SK-N-SH (cell line): Measurements from ENCODE around the gene PPY. TPM values are rescaled to one million over a fixed set of nuclear protein-coding genes. Genes with fewer than 3 reads are reported as not detected.
A peak's percentile ranks its signal among the peaks of the same experiment; 100 is the strongest.

ENCODE experiments used
- CTCF ChIA-PET: fragments of 300-600, 350-600 bp; formaldehyde crosslinking; extraction: SDS; loops from one replicate; lab custom pipeline; 2021; lab: Yijun Ruan, JAX
- POLR2A ChIA-PET: fragments of 350-600 bp; sonication (Branson Sonifier 250); formaldehyde crosslinking; extraction: SDS; loops from one replicate; lab custom pipeline; 2020; ENCODE audit warnings: antibody characterized with exemption, inconsistent platforms; lab: Yijun Ruan, JAX
- DNase-seq: peaks from one replicate; pipeline ENCODE4 v3.0.0; 2012
- H2AFZ ChIP-seq: fragments of 200-600 bp; sonication (generic); 2 replicates; pipeline ENCODE4 v1.8.1; 2016; ENCODE audit warnings: antibody characterized with exemption, mild to moderate bottlenecking, low read depth
- H3F3A ChIP-seq: fragments of 200-600 bp; sonication (generic); replicated peaks from 2 replicates; pipeline ENCODE3; 2016; ENCODE audit warnings: antibody characterized with exemption, mild to moderate bottlenecking; ENCODE audit not compliant: insufficient read depth
- H3K27ac ChIP-seq, 2 experiments: fragments of 200-500 bp in 1 of 2; fragments of 200-600 bp in 1 of 2; sonication (Bioruptor generic) in 1 of 2; sonication (generic), shearing (Covaris generic) in 1 of 2; 2 replicates each; pipeline versions ENCODE4 v1.5.1 to v1.6.1; 2014 to 2016; ENCODE audit warnings: low read depth in 2 of 2, inconsistent platforms in 1 of 2, low read length in 1 of 2, mild to moderate bottlenecking in 1 of 2, mixed read lengths in 1 of 2
- H3K27me3 ChIP-seq: fragments of 200-600 bp; sonication (generic), shearing (Covaris generic); 2 replicates; pipeline ENCODE4 v1.6.1; 2016; ENCODE audit warnings: mixed run types; ENCODE audit not compliant: insufficient read depth
- H3K36me3 ChIP-seq, 2 experiments: fragments of 200-500 bp in 1 of 2; fragments of 200-600 bp in 1 of 2; sonication (Bioruptor generic) in 1 of 2; sonication (generic) in 1 of 2; replicated peaks in 1 of 2; 2 replicates each; pipeline versions ENCODE3 to v1.5.1; 2014 to 2016; ENCODE audit warnings: low read length in 1 of 2, mild to moderate bottlenecking in 1 of 2; ENCODE audit not compliant: insufficient read depth in 2 of 2, control insufficient read depth in 1 of 2
- H3K4me1 ChIP-seq, 2 experiments: fragments of 200-500 bp in 1 of 2; fragments of 200-600 bp in 1 of 2; sonication (Bioruptor generic) in 1 of 2; sonication (generic), shearing (Covaris generic) in 1 of 2; 2 replicates each; pipeline versions ENCODE4 v1.5.1 to v1.6.1; 2014 to 2016; ENCODE audit warnings: low read depth in 1 of 2, low read length in 1 of 2, mixed run types in 1 of 2; ENCODE audit not compliant: insufficient read depth in 2 of 2, control insufficient read depth in 1 of 2
- H3K4me2 ChIP-seq: fragments of 200-600 bp; sonication (generic), shearing (Covaris generic); 2 replicates; pipeline ENCODE4 v1.6.1; 2017; ENCODE audit warnings: mixed run types
- H3K4me3 ChIP-seq, 2 experiments: fragments of 200-500 bp in 1 of 2; fragments of 200-600 bp in 1 of 2; sonication (Bioruptor generic) in 1 of 2; sonication (generic), shearing (Covaris generic) in 1 of 2; 2 replicates each; pipeline versions ENCODE4 v1.5.1 to v1.8.1; 2014 to 2016; ENCODE audit warnings: low read depth in 2 of 2, inconsistent platforms in 1 of 2, low read length in 1 of 2, mild to moderate bottlenecking in 1 of 2, mixed read lengths in 1 of 2, moderate library complexity in 1 of 2
- H3K79me2 ChIP-seq: fragments of 200-600 bp; sonication (generic); 2 replicates; pipeline ENCODE4 v1.8.1; 2017; ENCODE audit warnings: mild to moderate bottlenecking; ENCODE audit not compliant: insufficient read depth
- H3K9ac ChIP-seq: fragments of 200-600 bp; sonication (generic); 2 replicates; pipeline ENCODE4 v1.6.1; 2017; ENCODE audit warnings: mixed run types
- H3K9me2 ChIP-seq: fragments of 200-600 bp; sonication (generic); 2 replicates; pipeline ENCODE4 v1.6.1; 2017; ENCODE audit warnings: mixed run types
- H3K9me3 ChIP-seq: fragments of 200-600 bp; sonication (generic); 2 replicates; pipeline ENCODE4 v1.6.1; 2017; ENCODE audit warnings: mixed run types, mild to moderate bottlenecking, moderate library complexity
- H4K20me1 ChIP-seq: fragments of 200-600 bp; sonication (generic); 2 replicates; pipeline ENCODE4 v1.6.1; 2017; ENCODE audit warnings: mild to moderate bottlenecking, mixed run types; ENCODE audit not compliant: insufficient read depth
- CTCF ChIP-seq: fragments of 200-600 bp; sonication (generic); IDR thresholded peaks from 2 replicates; pipeline ENCODE4 v1.6.1; 2017; ENCODE audit warnings: antibody characterized with exemption, mild to moderate bottlenecking, moderate library complexity
- ELF1 ChIP-seq: IDR thresholded peaks from 2 replicates; pipeline ENCODE4 v1.4.0; 2012
- EP300 ChIP-seq, 2 experiments: IDR thresholded peaks; 2 replicates each; pipeline versions ENCODE4 v1.4.0 to v1.6.1; 2012; ENCODE audit warnings: borderline replicate concordance in 1 of 2, low read depth in 1 of 2, low read length in 1 of 2
- GATA2 ChIP-seq: sonication (generic); formaldehyde crosslinking; IDR thresholded peaks from 2 replicates; pipeline ENCODE4 v1.5.0; 2020; ENCODE audit warnings: mild to moderate bottlenecking, missing genetic modification reagents
- JUND ChIP-seq: IDR thresholded peaks from 2 replicates; pipeline ENCODE4 v1.4.0; 2012
- MEF2A ChIP-seq: IDR thresholded peaks from 2 replicates; pipeline ENCODE4 v1.4.0; 2012; ENCODE audit warnings: low read depth, borderline replicate concordance
- MXI1 ChIP-seq: IDR thresholded peaks from 2 replicates; pipeline ENCODE4 v1.6.1; 2012; ENCODE audit warnings: mild to moderate bottlenecking, low read depth, low read length, improper control_type of control experiment
- NFIC ChIP-seq: IDR thresholded peaks from 2 replicates; pipeline ENCODE4 v1.4.0; 2012; ENCODE audit warnings: borderline replicate concordance
- RAD21 ChIP-seq: IDR thresholded peaks from 2 replicates; pipeline ENCODE4 v1.6.1; 2012; ENCODE audit warnings: mild to moderate bottlenecking, low read length
- REST ChIP-seq: IDR thresholded peaks from 2 replicates; pipeline ENCODE4 v1.6.1; 2012; ENCODE audit warnings: mild to moderate bottlenecking, low read depth, low read length, moderate library complexity
- SMC3 ChIP-seq: IDR thresholded peaks from 2 replicates; pipeline ENCODE4 v1.6.1; 2012; ENCODE audit warnings: low read depth, low read length, improper control_type of control experiment
- YY1 ChIP-seq: IDR thresholded peaks from 2 replicates; pipeline ENCODE4 v1.4.0; 2012; ENCODE audit warnings: low read depth, mild to moderate bottlenecking
- WGBS: methylation state at CpG from one replicate; pipeline ENCODE4 v1.1.6; 2017; ENCODE audit warnings: low lambda C conversion rate; 5-methylcytosine and 5-hydroxymethylcytosine counted together
- polyA plus RNA-seq, 3 experiments: library from polyadenylated mRNA; depleted of rRNA; stranded (reverse); fragments of >200 nt; gene quantifications; 2 replicates each; pipeline ENCODE4 v1.2.3, GENCODE V29; 2012

The PPY gene
- polyA plus RNA-seq, 1 of the 3 experiments (the other 2 are of a cell fraction), result not detected

DNA sequence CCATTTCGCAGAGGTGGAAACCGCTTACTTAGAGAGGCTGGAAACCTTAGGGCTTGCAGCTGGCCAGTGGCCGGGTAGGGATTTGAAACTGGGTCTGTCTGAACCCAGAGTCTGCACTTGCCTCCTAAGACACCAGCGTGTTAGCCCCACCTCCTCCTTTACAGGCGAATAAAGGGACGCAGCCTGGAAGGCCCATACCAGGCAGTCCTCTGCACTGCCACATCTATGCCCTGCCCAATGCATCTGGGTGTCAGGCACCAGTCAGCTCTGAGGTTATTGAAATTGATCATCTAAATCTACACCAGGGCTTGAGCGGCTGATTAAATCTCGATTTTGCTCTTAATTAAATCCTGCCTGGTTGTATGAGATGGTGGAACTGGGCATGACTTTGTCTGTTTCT, 42.2 kb upstream of the PPY start:
- no peaks in the 10 kb centered on the region for H3F3A ChIP-seq
- H3K27me3 ChIP-seq, result peaks cover 13% of the 10 kb centered on the region; the same call in 1 of the 2 replicates
- H3K79me2 ChIP-seq, result no peaks in the 10 kb centered on the region
- H3K9me2 ChIP-seq, result no peaks in the 10 kb centered on the region
- H3K27ac ChIP-seq, result no peak overlapping the region
- no peaks in the 10 kb centered on the region for H4K20me1 ChIP-seq
- no peaks in the 10 kb centered on the region for H3K36me3 ChIP-seq
- peaks cover 0 to 14% of the 10 kb centered on the region in 2 experiments; a peak in 1 of 4 replicates for H3K4me1 ChIP-seq
- CTCF ChIA-PET, result interaction anchor here (0.6 to 5.3 kb wide), 13 partner anchors 10 to 1233 kb away, joined by 3 to 52 read pairs (median 5); partner anchors contain the start of genes PPY and TMEM101
- peak; percentile 71 for DNase-seq
- H3K4me3 ChIP-seq, result no peak overlapping the region
- H3K4me2 ChIP-seq, result peak overlapping the region; percentile 74
- TF ChIP-seq REST, result no peak
- TF ChIP-seq GATA2 (CRISPR knock-in tag), result peak; percentile 52; the same call in 1 of the 2 replicates
- no peak for TF ChIP-seq JUND
- no peak for TF ChIP-seq RAD21
- TF ChIP-seq SMC3, result no peak
- peak in 1 of 2 experiments; percentile 38; a peak in 1 of 4 replicates for TF ChIP-seq EP300 (IDR thresholded peaks at IDR 0.05; ENCODE audit: borderline replicate concordance in 1 of 2, low read depth in 1 of 2, low read length in 1 of 2)
- TF ChIP-seq ELF1, result no peak
- no peak for TF ChIP-seq MXI1
- TF ChIP-seq YY1, result no peak
- TF ChIP-seq, all 33 proteins: peak for 2
- Histone ChIP-seq H3K9ac (no peak overlapping the region), H3K9me3 (no peaks in the 10 kb centered on the region), H2AFZ (peak overlapping the region; percentile 68; the same call in 1 of the 2 replicates)
- 67% methylated on average over 8 of the region's 8 CpGs for WGBS
- POLR2A ChIA-PET, result no interaction called here

DNA sequence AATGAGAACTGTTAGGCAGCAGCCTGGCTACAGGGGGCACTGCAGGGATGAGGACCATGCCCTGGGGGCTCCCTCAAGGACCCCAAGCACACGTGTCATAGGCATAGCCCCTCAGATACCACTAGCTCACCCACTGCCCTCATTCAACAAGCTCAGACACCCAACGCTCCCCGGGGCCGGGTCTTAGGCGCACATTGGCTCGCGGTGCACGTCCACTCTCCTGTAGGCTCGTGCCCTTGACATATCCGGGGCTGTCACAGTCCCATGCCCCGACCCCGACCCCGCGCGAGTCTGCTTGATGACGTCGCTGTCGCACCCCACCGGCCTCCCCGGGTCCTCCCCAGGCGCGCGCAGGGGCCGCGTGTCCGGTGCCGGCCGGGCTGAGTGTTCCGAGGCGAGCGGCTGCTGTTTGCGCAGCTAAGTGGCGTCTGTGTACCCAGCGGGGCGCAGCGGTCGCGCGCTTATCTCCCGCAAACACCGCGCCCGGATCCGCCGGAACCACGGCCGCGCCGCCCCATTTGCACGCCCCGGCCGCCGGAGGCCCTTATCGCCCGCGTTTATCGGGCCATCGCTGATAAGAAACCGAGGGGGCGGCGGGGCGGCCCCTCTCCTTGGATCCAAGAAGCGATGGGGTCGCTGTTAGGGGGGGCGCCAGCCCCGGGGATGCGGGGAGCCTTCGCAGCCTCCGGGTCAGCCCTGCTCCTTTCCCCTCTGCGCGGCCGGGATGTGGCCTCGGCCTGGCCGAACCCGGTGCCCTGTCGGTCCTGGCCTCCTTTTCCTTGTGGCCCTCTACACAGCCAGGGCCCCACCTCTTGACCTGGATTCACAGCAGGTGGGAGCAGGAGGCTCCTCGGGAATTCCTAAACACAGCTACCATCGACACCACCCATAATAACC, 41.5 kb upstream of the PPY start:
- peaks cover 14% of the 10 kb centered on the region; the same call in 1 of the 2 replicates for H3K27me3 ChIP-seq
- H3K79me2 ChIP-seq, result no peaks in the 10 kb centered on the region
- no peaks in the 10 kb centered on the region for H3F3A ChIP-seq
- TF ChIP-seq SMC3 (no peak), GATA2 (CRISPR knock-in tag) (peak; percentile 77), NFIC (no peak), MEF2A (no peak), CTCF (peak; percentile 39; the same call in 1 of the 2 replicates)
- TF ChIP-seq, all 33 proteins: peak for 2
- no peak overlapping the region for H3K9ac ChIP-seq
- CTCF ChIA-PET, result interaction anchor here (0.6 to 5.3 kb wide), 25 partner anchors 9 to 1232 kb away, joined by 3 to 52 read pairs (median 4); partner anchors contain the start of genes PPY and TMEM101
- peaks cover 0 to 14% of the 10 kb centered on the region in 2 experiments; a peak in 1 of 4 replicates for H3K4me1 ChIP-seq
- no peaks in the 10 kb centered on the region for H3K9me3 ChIP-seq
- 13% methylated on average over 33 of the region's 78 CpGs for WGBS
- H3K27ac ChIP-seq, result no peak overlapping the region
- H3K4me2 ChIP-seq, result peak overlapping the region; percentile 74
- H4K20me1 ChIP-seq, result no peaks in the 10 kb centered on the region
- DNase-seq, result peak; percentile 72
- H3K9me2 ChIP-seq, result no peaks in the 10 kb centered on the region
- POLR2A ChIA-PET, result interaction anchor here (0.6 kb wide), 1 partner anchor 82 kb away, joined by 3 read pairs; the partner anchor contains the start of gene LSM12
- H2AFZ ChIP-seq, result peak overlapping the region; percentile 68; the same call in 1 of the 2 replicates
- no peaks in the 10 kb centered on the region for H3K36me3 ChIP-seq
- peak overlapping the region; percentile 41 to 54 for H3K4me3 ChIP-seq
